Measurements from ENCODE around the gene HOMER2.

HOMER2 gene

GRCh38 chr15:82810061-82810889, 142.2 kb downstream of the HOMER2 start:
- no peak for TF ChIP-seq CTCF (IDR thresholded peaks at IDR 0.05; ENCODE audit: low read depth, low read length)
- DNase-seq = peak; percentile 30
- peak overlapping the region; percentile 77 for H3K4me3 ChIP-seq (ENCODE audit: low read depth, low read length)
- H3K27ac ChIP-seq = peak overlapping the region; percentile 83
- no peaks in the 10 kb centered on the region for H3K27me3 ChIP-seq (ENCODE audit: insufficient read depth, low read depth, severe bottlenecking)
- no peaks in the 10 kb centered on the region for H3K9me3 ChIP-seq (ENCODE audit: severe bottlenecking)
- H3K36me3 ChIP-seq = peaks cover 13% of the 10 kb centered on the region

- Histone ChIP-seq H3K27me3 (ENCODE audit: insufficient read depth, low read depth, severe bottlenecking) (no peaks in the 10 kb centered on the region), H3K36me3 (peaks cover 11% of the 10 kb centered on the region), H3K9me3 (ENCODE audit: severe bottlenecking) (no peaks in the 10 kb centered on the region), H3K4me3 (ENCODE audit: low read depth, low read length) (peak within 1 kb of the TSS; percentile 77), H3K27ac (peak within 1 kb of the TSS; percentile 83)
- TF ChIP-seq CTCF (IDR thresholded peaks at IDR 0.05; ENCODE audit: low read depth, low read length) = no peak
- peak; percentile 98 for DNase-seq
Measured at GRCh38 chr15:82809308-82810060, 143.0 kb downstream of the HOMER2 start, which contains the start of gene WHAMM. TSS of gene WHAMM (plus strand) at chr15:82809628. CDS start at chr15:82809727, 99 bp downstream.

GRCh38 chr15:82808634-82809041, 143.9 kb downstream of the HOMER2 start:
- peak overlapping the region; percentile 77 for H3K4me3 ChIP-seq (ENCODE audit: low read depth, low read length)
- H3K36me3 ChIP-seq = peaks cover 3% of the 10 kb centered on the region
- peak overlapping the region; percentile 83 for H3K27ac ChIP-seq
- no peaks in the 10 kb centered on the region for H3K9me3 ChIP-seq (ENCODE audit: severe bottlenecking)
- DNase-seq = peak; percentile 21
- H3K27me3 ChIP-seq (ENCODE audit: insufficient read depth, low read depth, severe bottlenecking) = no peaks in the 10 kb centered on the region
- no peak for TF ChIP-seq CTCF (IDR thresholded peaks at IDR 0.05; ENCODE audit: low read depth, low read length)

- Histone ChIP-seq H3K27me3 (ENCODE audit: insufficient read depth, low read depth, severe bottlenecking) (no peaks in the 10 kb centered on the region), H3K9me3 (ENCODE audit: severe bottlenecking) (no peaks in the 10 kb centered on the region), H3K36me3 (no peaks in the 10 kb centered on the region; the same call in 1 of the 2 replicates), H3K27ac (peak overlapping the region; percentile 83), H3K4me3 (ENCODE audit: low read depth, low read length) (peak overlapping the region; percentile 77)
- no peak for DNase-seq
- TF ChIP-seq CTCF (IDR thresholded peaks at IDR 0.05; ENCODE audit: low read depth, low read length) = no peak
Measured at GRCh38 chr15:82807920-82808633, 144.4 kb downstream of the HOMER2 start.

GRCh38 chr15:82805994-82806406, 146.5 kb downstream of the HOMER2 start, which contains the start of gene FSD2:
TSS of gene FSD2 (minus strand) at chr15:82806069. CDS start at chr15:82787390, 18,679 bp downstream.
- no peaks in the 10 kb centered on the region for H3K9me3 ChIP-seq (ENCODE audit: severe bottlenecking)
- no peaks in the 10 kb centered on the region for H3K36me3 ChIP-seq
- DNase-seq = no peak
- H3K27me3 ChIP-seq (ENCODE audit: insufficient read depth, low read depth, severe bottlenecking) = no peaks in the 10 kb centered on the region
- no peak within 1 kb of the TSS for H3K4me3 ChIP-seq (ENCODE audit: low read depth, low read length)
- TF ChIP-seq CTCF (IDR thresholded peaks at IDR 0.05; ENCODE audit: low read depth, low read length) = no peak
- no peak within 1 kb of the TSS for H3K27ac ChIP-seq

Measured in WERI-Rb-1 (cell line).